NCI-H1694 treated with DMSO at 0.1 percent for 48 hours (cell line): ENCODE measurements around the gene PREP.
"Not testable (repeated sequence)": the region's sequence is repeated elsewhere in the genome, so short reads cannot be mapped to it uniquely, and the experiment has no call there.

Experiments used
- DNase-seq: peaks from one replicate; lab custom pipeline; 2025; lab: John Stamatoyannopoulos, UW

The PREP gene

GRCh38 chr6:105269390-105269789 lies 133.5 kb downstream of the PREP start:
- no peak for DNase-seq

- peak; percentile 63 for DNase-seq
Observed at GRCh38 chr6:105263685-105264610, 138.9 kb downstream of the PREP start.

GRCh38 chr6:105259913-105260889 lies 142.7 kb downstream of the PREP start:
- no peak for DNase-seq

- DNase-seq: no peak
Observed at GRCh38 chr6:105258816-105259215, 144.1 kb downstream of the PREP start.

- no peak for DNase-seq
Observed at GRCh38 chr6:105257340-105257739, 145.5 kb downstream of the PREP start.

GRCh38 chr6:105256619-105257018 lies 146.3 kb downstream of the PREP start:
- DNase-seq: no peak

GRCh38 chr6:105253787-105254186 lies 149.1 kb downstream of the PREP start:
- DNase-seq: no peak

GRCh38 chr6:105251689-105252088 lies 151.2 kb downstream of the PREP start:
- DNase-seq: no peak

- no peak for DNase-seq
Observed at GRCh38 chr6:105250533-105250932, 152.3 kb downstream of the PREP start.

GRCh38 chr6:105243487-105243886 lies 159.4 kb downstream of the PREP start:
- no peak for DNase-seq

- DNase-seq: no peak
Observed at GRCh38 chr6:105235155-105235554, 167.7 kb downstream of the PREP start.

GRCh38 chr6:105231771-105232170 lies 171.1 kb downstream of the PREP start:
- not testable (repeated sequence) for DNase-seq
